Activated naive CD4-positive, alpha-beta T cell (primary cell): ENCODE results near the gene CD164L2.

Experiments
- DNase-seq, 4 experiments: peaks; one replicate each; lab custom pipeline; 2025; lab: John Stamatoyannopoulos, UW

The CD164L2 gene

GRCh38 chr1:27405074-27405473, 21.9 kb upstream of the CD164L2 start:
- DNase-seq: no peak

- no peak for DNase-seq
These were observed 20.8 kb upstream of the CD164L2 start for GRCh38 chr1:27403931-27404330.

GRCh38 chr1:27403065-27403726, 20.1 kb upstream of the CD164L2 start:
- peak in 1 of 4 experiments; percentile 24 for DNase-seq

GRCh38 chr1:27402349-27402754, 19.2 kb upstream of the CD164L2 start:
- no peak for DNase-seq

- no peak for DNase-seq
These were observed 17.8 kb upstream of the CD164L2 start for GRCh38 chr1:27400963-27401341.

- DNase-seq: no peak
These were observed 17.2 kb upstream of the CD164L2 start for GRCh38 chr1:27400082-27400962.

DNA sequence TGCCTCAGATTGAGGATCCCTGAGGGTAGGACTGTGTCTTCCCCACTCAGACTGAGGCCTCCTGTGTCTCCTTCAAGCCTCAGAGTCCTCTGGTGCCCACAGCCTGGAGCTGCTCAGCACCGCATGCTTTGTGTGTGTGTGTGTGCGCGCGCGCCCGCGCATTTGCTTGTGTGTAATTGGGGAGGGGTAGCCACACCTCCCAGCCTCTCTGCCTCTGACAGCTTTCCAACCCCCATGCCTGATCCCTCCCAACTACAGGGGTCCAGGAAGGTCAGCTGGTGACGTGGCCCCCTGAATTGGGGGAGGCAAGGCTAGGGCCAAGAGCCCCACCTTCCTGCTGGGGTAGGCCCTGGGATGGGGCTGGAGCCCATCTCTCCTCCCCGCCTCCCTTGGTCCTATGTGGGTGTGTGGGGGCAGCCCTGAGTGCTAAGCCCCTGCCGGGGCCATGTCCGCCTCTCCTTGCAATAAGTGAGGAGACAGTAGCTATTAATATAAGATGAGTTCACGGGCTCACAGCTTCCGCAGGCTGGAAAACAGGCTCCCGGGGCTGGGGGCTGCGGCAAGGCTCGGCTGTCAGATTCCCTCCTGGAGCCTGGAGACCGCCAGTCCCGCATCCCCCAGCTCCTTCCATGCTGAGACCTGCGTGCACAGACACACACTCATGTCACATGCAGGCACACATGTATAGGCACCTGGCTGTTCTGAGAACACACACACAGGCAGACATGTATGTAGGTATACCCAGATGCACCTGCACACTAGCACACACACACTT, 16.3 kb upstream of the CD164L2 start:
- DNase-seq: no peak

- DNase-seq: no peak
These were observed 15.4 kb upstream of the CD164L2 start for GRCh38 chr1:27398405-27399149.

- no peak for DNase-seq
These were observed 14.6 kb upstream of the CD164L2 start for GRCh38 chr1:27397749-27398148.

GRCh38 chr1:27397110-27397509, 14.0 kb upstream of the CD164L2 start:
- no peak for DNase-seq

DNA sequence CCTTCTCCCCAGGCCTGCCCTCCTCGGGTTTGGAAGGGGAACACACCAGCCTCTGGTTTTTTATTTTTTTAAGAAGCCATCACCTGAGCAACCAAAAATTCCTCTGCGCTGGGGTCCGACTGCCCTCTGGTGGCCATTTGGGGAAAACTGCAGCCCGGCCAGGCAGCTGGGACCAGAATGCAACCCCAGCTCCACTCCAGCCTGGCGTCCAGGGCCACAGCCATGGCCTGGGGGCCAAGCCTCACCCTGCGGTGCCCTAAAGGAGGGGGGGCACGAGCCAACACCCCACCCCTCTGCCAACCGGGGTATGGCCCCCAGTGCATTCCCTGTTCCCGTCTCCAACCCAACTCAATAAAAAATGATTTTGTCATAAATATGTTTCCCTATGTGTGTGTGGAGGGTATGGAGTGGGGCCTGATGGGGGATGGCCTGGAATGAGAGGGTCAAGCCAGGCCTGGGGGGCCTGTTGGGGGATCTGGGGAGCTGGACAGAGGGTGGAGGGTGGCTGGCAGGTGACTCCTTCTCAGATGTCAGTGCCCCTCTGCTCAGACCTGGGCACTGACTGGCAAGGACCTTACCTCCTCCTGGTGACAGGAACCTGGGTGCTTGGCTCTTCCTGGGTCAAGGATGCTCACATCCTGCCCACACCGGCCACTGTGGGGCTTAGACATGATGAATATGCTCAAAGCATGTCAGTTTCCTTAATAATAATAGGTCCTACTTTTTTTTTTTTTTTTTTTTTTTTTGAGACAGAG, 12.5 kb upstream of the CD164L2 start:
- DNase-seq: peak; percentile 41 to 70 (median 58)

- DNase-seq: no peak
These were observed 11.8 kb upstream of the CD164L2 start for GRCh38 chr1:27394925-27395324.

DNA sequence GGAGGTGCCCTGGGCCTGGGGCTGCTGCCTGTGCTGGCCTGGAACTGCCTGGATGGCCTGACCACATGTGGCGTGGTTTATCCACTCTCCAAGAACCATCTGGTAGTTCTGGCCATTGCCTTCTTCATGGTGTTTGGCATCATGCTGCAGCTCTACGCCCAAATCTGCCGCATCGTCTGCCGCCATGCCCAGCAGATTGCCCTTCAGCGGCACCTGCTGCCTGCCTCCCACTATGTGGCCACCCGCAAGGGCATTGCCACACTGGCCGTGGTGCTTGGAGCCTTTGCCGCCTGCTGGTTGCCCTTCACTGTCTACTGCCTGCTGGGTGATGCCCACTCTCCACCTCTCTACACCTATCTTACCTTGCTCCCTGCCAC, 11.1 kb upstream of the CD164L2 start:
- DNase-seq: no peak

DNA sequence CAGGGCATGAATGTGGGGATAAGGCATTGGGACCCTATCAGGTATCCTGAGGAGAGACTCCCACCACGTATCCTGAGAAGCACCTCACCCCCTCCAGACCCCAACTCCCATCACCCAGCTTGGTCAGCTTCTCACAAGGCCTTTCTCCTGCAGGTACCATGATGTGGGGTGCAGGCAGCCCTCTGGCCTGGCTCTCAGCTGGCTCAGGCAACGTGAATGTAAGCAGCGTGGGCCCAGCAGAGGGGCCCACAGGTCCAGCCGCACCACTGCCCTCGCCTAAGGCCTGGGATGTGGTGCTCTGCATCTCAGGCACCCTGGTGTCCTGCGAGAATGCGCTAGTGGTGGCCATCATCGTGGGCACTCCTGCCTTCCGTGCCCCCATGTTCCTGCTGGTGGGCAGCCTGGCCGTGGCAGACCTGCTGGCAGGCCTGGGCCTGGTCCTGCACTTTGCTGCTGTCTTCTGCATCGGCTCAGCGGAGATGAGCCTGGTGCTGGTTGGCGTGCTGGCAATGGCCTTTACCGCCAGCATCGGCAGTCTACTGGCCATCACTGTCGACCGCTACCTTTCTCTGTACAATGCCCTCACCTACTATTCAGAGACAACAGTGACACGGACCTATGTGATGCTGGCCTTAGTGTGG, 10.6 kb upstream of the CD164L2 start:
- no peak for DNase-seq

GRCh38 chr1:27392778-27393635, 9.9 kb upstream of the CD164L2 start:
- no peak for DNase-seq

DNA sequence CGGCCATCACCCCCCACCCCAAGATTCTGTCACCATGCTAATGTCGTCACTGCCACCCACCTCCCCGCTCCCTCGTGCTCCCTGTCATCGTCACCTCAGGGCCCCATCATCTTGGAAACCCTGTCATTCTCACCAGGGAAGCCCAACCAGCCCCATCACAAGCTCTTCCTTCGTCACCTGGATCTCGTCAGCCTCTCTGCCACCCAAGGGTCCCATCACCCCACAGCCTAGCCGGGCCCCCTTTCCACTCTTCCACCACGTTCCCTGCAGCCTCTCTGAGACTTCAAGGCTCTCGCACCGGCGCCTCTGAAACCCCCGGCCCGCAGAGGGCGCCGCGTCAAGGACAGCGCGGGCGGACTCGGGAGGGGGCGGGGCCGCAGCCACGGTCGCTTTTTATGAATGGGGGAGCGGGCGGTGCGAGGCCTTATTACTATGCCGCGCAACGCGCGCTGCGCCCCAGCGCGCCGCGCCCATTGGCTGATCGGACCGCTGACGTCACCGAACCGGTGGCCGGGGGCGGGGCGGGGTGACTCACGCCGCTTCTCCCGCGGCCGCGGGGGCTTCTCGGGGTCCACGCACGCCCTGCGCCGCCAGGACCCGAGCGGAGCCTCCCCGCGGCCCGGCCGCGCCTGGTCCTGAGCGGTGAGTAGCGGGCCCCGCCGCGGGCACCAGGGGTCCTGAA, 9.1 kb upstream of the CD164L2 start, which contains the start of gene GPR3:
GPR3 (plus strand) TSS at position 527 of the 682 bp plus-strand sequence. CDS start 1,177 bp downstream, outside the sequence.
- peak; percentile 78 to 94 (median 86) for DNase-seq

GRCh38 chr1:27391511-27392095, 8.5 kb upstream of the CD164L2 start:
- no peak for DNase-seq

DNA sequence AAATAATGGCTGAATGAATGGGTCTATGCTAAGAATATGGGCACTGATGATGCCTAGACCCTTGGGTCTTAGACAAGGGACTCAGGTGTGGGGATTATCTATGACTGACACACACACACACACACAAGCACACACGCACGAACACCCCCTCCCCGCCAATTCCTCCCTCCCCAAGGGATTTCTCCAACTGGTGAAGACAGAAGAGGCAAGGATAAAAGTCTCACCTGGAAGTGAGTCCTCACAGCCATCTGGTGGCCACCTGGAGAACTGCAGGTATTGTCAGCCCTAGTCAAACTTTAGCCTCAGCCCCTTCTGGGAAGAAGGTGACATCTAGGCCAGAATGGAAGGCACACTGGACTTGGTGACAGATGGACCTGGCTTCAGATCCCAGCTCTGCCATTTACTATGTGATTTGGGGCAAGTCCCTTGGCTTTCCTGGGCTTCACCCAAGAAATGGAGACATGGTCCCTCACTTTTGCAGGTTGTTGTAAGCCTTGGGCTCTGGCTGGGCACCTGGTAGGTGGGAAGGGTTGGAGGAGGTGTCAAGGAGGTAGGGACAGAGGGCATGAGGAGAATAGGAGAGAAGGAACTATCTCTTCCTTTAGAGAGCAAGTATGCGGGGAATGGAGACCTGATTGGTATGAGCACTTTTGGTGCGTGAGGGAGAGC, 5.3 kb upstream of the CD164L2 start:
- DNase-seq: peak in 3 of 4 experiments; percentile 49 to 68 (median 56)
